Fibroblast of pulmonary artery (primary cell): ENCODE measurements around the gene DUSP18.
"Not testable (repeated sequence)": the region's sequence is repeated elsewhere in the genome, so short reads cannot be mapped to it uniquely, and the experiment has no call there.

Source experiments
- DNase-seq: peaks from one replicate; pipeline ENCODE4 v3.0.0-alpha.2; 2010; ENCODE audit warnings: low read depth
- H3K4me3 ChIP-seq: replicated peaks from 2 replicates; pipeline ENCODE4 v1.5.1; 2011; ENCODE audit warnings: low read depth, mild to moderate bottlenecking, control low read depth, low read length, moderate library complexity
- CTCF ChIP-seq: IDR thresholded peaks from 2 replicates; pipeline ENCODE4 v1.5.1; 2011; ENCODE audit warnings: mild to moderate bottlenecking, control low read depth, low read length, inconsistent platforms; ENCODE audit errors: missing control alignments

Gene DUSP18

GRCh38 chr22:30640361-30640760 is 27.3 kb downstream of the DUSP18 start:
- H3K4me3 ChIP-seq = no peak overlapping the region
- TF ChIP-seq CTCF = no peak
- DNase-seq = no peak

GRCh38 chr22:30637701-30638114 is 30.0 kb downstream of the DUSP18 start:
- H3K4me3 ChIP-seq = peak overlapping the region; percentile 14
- TF ChIP-seq CTCF = no peak
- no peak for DNase-seq

GRCh38 chr22:30636226-30637077 is 31.2 kb downstream of the DUSP18 start:
- no peak for DNase-seq
- peak overlapping the region; percentile 62 for H3K4me3 ChIP-seq

GRCh38 chr22:30635273-30636225 is 32.1 kb downstream of the DUSP18 start, which contains the start of gene SLC35E4:
SLC35E4 (plus strand) TSS chr22:30635781; CDS start chr22:30636451, 670 bp downstream.
- H3K4me3 ChIP-seq = peak within 1 kb of the TSS; percentile 62
- DNase-seq = peak; percentile 90
- TF ChIP-seq CTCF = peak; percentile 24

More at GRCh38 chr22:30636226-30637077, 31.2 kb downstream of the DUSP18 start:
- no peak for TF ChIP-seq CTCF

GRCh38 chr22:30634471-30635233 is 33.0 kb downstream of the DUSP18 start:
- peak; percentile 89 for DNase-seq
- peak overlapping the region; percentile 47 for H3K4me3 ChIP-seq
- TF ChIP-seq CTCF = peak; percentile 95

GRCh38 chr22:30631469-30631868 is 36.2 kb downstream of the DUSP18 start:
- DNase-seq = not testable (repeated sequence)

GRCh38 chr22:30628491-30628890 is 39.2 kb downstream of the DUSP18 start:
- H3K4me3 ChIP-seq = no peak overlapping the region
- TF ChIP-seq CTCF = no peak
- DNase-seq = no peak

More at GRCh38 chr22:30631469-30631868, 36.2 kb downstream of the DUSP18 start:
- not testable (repeated sequence) for H3K4me3 ChIP-seq
